ENCODE data around the gene RFX8.

RFX8 gene

GRCh38 chr2:101388232-101388631, 86.7 kb downstream of the RFX8 start:
- H3K4me1 ChIP-seq (ENCODE audit: control insufficient read depth, low read length), result no peaks in the 10 kb centered on the region
- H3K4me3 ChIP-seq (ENCODE audit: low read length), result no peak overlapping the region
- no peak for TF ChIP-seq CTCF (IDR thresholded peaks at IDR 0.05; ENCODE audit: low read depth, low read length, poor library complexity, severe bottlenecking)
- no peak for TF ChIP-seq EZH2phosphoT487 (IDR thresholded peaks at IDR 0.05; ENCODE audit: borderline replicate concordance, low read length)
- no peak overlapping the region for H3K4me2 ChIP-seq (ENCODE audit: low read length)
- H3K79me2 ChIP-seq (ENCODE audit: control insufficient read depth, low read length), result no peaks in the 10 kb centered on the region
- H3K9me3 ChIP-seq (ENCODE audit: control insufficient read depth, insufficient read depth, low read length), result no peaks in the 10 kb centered on the region
- no peaks in the 10 kb centered on the region for H3F3A ChIP-seq (ENCODE audit: control insufficient read depth, insufficient read depth)
- 0 out of 2 replicates have a peak, but pooled peaks cover 2% of the 10 kb centered on the region for H3K27me3 ChIP-seq (ENCODE audit: control insufficient read depth, low read length)
- H3K27ac ChIP-seq (ENCODE audit: low read depth, low read length), result no peak overlapping the region
- no peaks in the 10 kb centered on the region for H3K36me3 ChIP-seq (ENCODE audit: control insufficient read depth, low read length)
- no peaks in the 10 kb centered on the region for H3K9me2 ChIP-seq (replicated peaks; ENCODE audit: control insufficient read depth, low read length)
- no peaks in the 10 kb centered on the region for H4K20me1 ChIP-seq (ENCODE audit: control insufficient read depth, insufficient read depth, low read depth, low read length)

- Histone ChIP-seq H3K4me2 (ENCODE audit: low read length) (no peak within 1 kb of the TSS), H3K27ac (ENCODE audit: low read depth, low read length) (no peak within 1 kb of the TSS), H3K4me3 (ENCODE audit: low read length) (no peak within 1 kb of the TSS), H3K79me2 (ENCODE audit: control insufficient read depth, low read length) (no peaks in the 10 kb centered on the region), H4K20me1 (ENCODE audit: control insufficient read depth, insufficient read depth, low read depth, low read length) (no peaks in the 10 kb centered on the region), H3K27me3 (ENCODE audit: control insufficient read depth, low read length) (0 out of 2 replicates have a peak, but pooled peaks cover 2% of the 10 kb centered on the region), H3K4me1 (ENCODE audit: control insufficient read depth, low read length) (no peaks in the 10 kb centered on the region), H3K36me3 (ENCODE audit: control insufficient read depth, low read length) (no peaks in the 10 kb centered on the region), H3F3A (ENCODE audit: control insufficient read depth, insufficient read depth) (no peaks in the 10 kb centered on the region), H3K9me2 (replicated peaks; ENCODE audit: control insufficient read depth, low read length) (no peaks in the 10 kb centered on the region), H3K9me3 (ENCODE audit: control insufficient read depth, insufficient read depth, low read length) (no peaks in the 10 kb centered on the region)
- no peak for TF ChIP-seq CTCF (IDR thresholded peaks at IDR 0.05; ENCODE audit: low read depth, low read length, poor library complexity, severe bottlenecking)
- TF ChIP-seq EZH2phosphoT487 (IDR thresholded peaks at IDR 0.05; ENCODE audit: borderline replicate concordance, low read length), result no peak
These were observed 87.6 kb downstream of the RFX8 start, which contains the start of gene CREG2 for GRCh38 chr2:101387151-101387834. Gene CREG2 (minus strand): TSS chr2:101387503. CDS start chr2:101387457, 46 bp downstream.

GRCh38 chr2:101386599-101387150, 88.2 kb downstream of the RFX8 start:
- H3K9me3 ChIP-seq (ENCODE audit: control insufficient read depth, insufficient read depth, low read length), result no peaks in the 10 kb centered on the region
- no peaks in the 10 kb centered on the region for H3K9me2 ChIP-seq (replicated peaks; ENCODE audit: control insufficient read depth, low read length)
- no peak overlapping the region for H3K4me3 ChIP-seq (ENCODE audit: low read length)
- 0 out of 2 replicates have a peak, but pooled peaks cover 2% of the 10 kb centered on the region for H3K27me3 ChIP-seq (ENCODE audit: control insufficient read depth, low read length)
- no peaks in the 10 kb centered on the region for H3K36me3 ChIP-seq (ENCODE audit: control insufficient read depth, low read length)
- no peak for TF ChIP-seq CTCF (IDR thresholded peaks at IDR 0.05; ENCODE audit: low read depth, low read length, poor library complexity, severe bottlenecking)
- TF ChIP-seq EZH2phosphoT487 (IDR thresholded peaks at IDR 0.05; ENCODE audit: borderline replicate concordance, low read length), result no peak
- H3K79me2 ChIP-seq (ENCODE audit: control insufficient read depth, low read length), result no peaks in the 10 kb centered on the region
- no peaks in the 10 kb centered on the region for H3F3A ChIP-seq (ENCODE audit: control insufficient read depth, insufficient read depth)
- H3K4me2 ChIP-seq (ENCODE audit: low read length), result no peak overlapping the region
- H4K20me1 ChIP-seq (ENCODE audit: control insufficient read depth, insufficient read depth, low read depth, low read length), result no peaks in the 10 kb centered on the region
- H3K27ac ChIP-seq (ENCODE audit: low read depth, low read length), result no peak overlapping the region
- H3K4me1 ChIP-seq (ENCODE audit: control insufficient read depth, low read length), result no peaks in the 10 kb centered on the region

Data from DOHH2 (cell line).